Epithelial cell of esophagus (primary cell): ENCODE results near the gene SF3A2.

ENCODE experiments used
- DNase-seq: peaks from one replicate; pipeline ENCODE4 v3.0.0; 2010; ENCODE audit warnings: low read depth
- H3K4me3 ChIP-seq: 2 replicates; pipeline ENCODE4 v1.5.1; 2011; ENCODE audit warnings: mild to moderate bottlenecking, low read length, control low read depth
- CTCF ChIP-seq: IDR thresholded peaks from 2 replicates; pipeline ENCODE4 v1.5.1; 2011; ENCODE audit warnings: low read depth, mild to moderate bottlenecking, low read length, control low read depth, inconsistent platforms; ENCODE audit not compliant: insufficient read depth; ENCODE audit errors: missing control alignments

The SF3A2 gene

GRCh38 chr19:2246801-2247361, 10.3 kb downstream of the SF3A2 start:
- DNase-seq: no peak
- TF ChIP-seq CTCF: no peak
- no peak overlapping the region for H3K4me3 ChIP-seq

- no peak for TF ChIP-seq CTCF
- no peak for DNase-seq
- H3K4me3 ChIP-seq: no peak overlapping the region
These were observed 10.9 kb downstream of the SF3A2 start for GRCh38 chr19:2247433-2248101.

GRCh38 chr19:2248136-2249009, 11.7 kb downstream of the SF3A2 start:
- DNase-seq: no peak
- H3K4me3 ChIP-seq: no peak overlapping the region
- no peak for TF ChIP-seq CTCF

- no peak within 1 kb of the TSS for H3K4me3 ChIP-seq
- no peak for TF ChIP-seq CTCF
- no peak for DNase-seq
These were observed 12.6 kb downstream of the SF3A2 start, which contains the start of gene AMH for GRCh38 chr19:2249010-2249866. TSS of gene AMH (plus strand) at chr19:2249323. CDS start at chr19:2249333, 10 bp downstream.

DNA sequence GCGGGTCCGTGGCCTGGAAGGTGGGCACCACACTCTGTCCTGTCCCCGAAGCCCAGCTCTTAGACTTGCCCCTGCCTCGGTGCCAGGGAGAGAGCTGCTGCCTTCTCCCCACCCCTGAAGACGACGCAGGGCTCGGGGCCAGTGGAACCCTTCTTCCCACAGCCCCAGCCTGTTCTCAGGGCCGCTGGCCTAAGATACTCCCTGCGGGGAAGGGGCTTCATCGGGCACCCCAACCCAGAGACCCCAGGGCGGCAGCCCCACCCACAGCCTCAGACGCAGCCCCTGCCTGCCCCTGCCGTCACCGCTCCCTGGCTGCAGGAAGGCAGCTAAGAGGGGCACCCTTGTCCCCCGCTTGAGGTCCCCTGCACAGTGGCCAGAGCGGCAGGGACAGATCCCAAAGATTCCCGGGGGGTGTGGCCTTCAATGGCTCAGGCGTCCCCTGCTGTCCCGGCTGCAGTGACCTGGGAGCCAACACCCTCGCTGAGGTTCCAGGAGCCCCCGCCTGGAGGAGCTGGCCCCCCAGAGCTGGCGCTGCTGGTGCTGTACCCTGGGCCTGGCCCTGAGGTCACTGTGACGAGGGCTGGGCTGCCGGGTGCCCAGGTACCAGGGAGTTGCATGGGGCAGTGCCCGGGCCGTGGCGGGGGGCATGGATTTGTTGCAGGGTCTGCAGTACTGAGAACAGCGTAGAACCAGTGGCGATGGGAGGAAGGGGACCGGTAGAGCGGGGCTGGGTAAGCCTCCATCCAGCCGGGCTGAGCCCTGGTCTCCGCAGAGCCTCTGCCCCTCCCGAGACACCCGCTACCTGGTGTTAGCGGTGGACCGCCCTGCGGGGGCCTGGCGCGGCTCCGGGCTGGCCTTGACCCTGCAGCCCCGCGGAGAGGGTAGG, 13.5 kb downstream of the SF3A2 start:
- DNase-seq: no peak
- no peak for TF ChIP-seq CTCF
- H3K4me3 ChIP-seq: no peak overlapping the region

GRCh38 chr19:2250766-2251105, 14.1 kb downstream of the SF3A2 start:
- DNase-seq: no peak
- no peak overlapping the region for H3K4me3 ChIP-seq
- TF ChIP-seq CTCF: no peak
